ENCODE measurements around the gene UBE2E2.

Gene UBE2E2

GRCh38 chr3:23390446-23390845, 187.3 kb downstream of the UBE2E2 start:
- H3K4me3 Mint-ChIP-seq = no peak overlapping the region
- no peaks in the 10 kb centered on the region for H3K27me3 Mint-ChIP-seq (ENCODE audit: low read depth)
- TF ChIP-seq CTCF (IDR thresholded peaks at IDR 0.05; ENCODE audit: unreplicated experiment in 3 of 3) = no peak
- H3K36me3 Mint-ChIP-seq (ENCODE audit: low read depth) = peaks cover 5% of the 10 kb centered on the region
- H3K27ac Mint-ChIP-seq = peak overlapping the region in 1 of 3 experiments; percentile 3
- H3K9me3 Mint-ChIP-seq = no peaks in the 10 kb centered on the region
- H3K4me1 Mint-ChIP-seq = peaks cover 25% of the 10 kb centered on the region

- Mint-ChIP-seq H3K9me3 (no peaks in the 10 kb centered on the region), H3K27me3 (ENCODE audit: low read depth) (no peaks in the 10 kb centered on the region), H3K27ac (no peak overlapping the region), H3K4me1 (peaks cover 20% of the 10 kb centered on the region), H3K4me3 (no peak overlapping the region), H3K36me3 (ENCODE audit: low read depth) (peaks cover 5% of the 10 kb centered on the region)
- TF ChIP-seq CTCF (IDR thresholded peaks at IDR 0.05; ENCODE audit: unreplicated experiment in 3 of 3) = no peak
These were observed 187.9 kb downstream of the UBE2E2 start for GRCh38 chr3:23390989-23391553.

GRCh38 chr3:23395115-23395514, 192.0 kb downstream of the UBE2E2 start:
- H3K27ac Mint-ChIP-seq = no peak overlapping the region
- no peak for TF ChIP-seq CTCF (IDR thresholded peaks at IDR 0.05; ENCODE audit: unreplicated experiment in 3 of 3)

GRCh38 chr3:23396746-23397145, 193.6 kb downstream of the UBE2E2 start:
- TF ChIP-seq CTCF (IDR thresholded peaks at IDR 0.05; ENCODE audit: unreplicated experiment in 3 of 3) = no peak
- peaks cover 9% of the 10 kb centered on the region for H3K4me1 Mint-ChIP-seq
- H3K27ac Mint-ChIP-seq = no peak overlapping the region
- no peaks in the 10 kb centered on the region for H3K9me3 Mint-ChIP-seq
- H3K4me3 Mint-ChIP-seq = no peak overlapping the region
- no peaks in the 10 kb centered on the region for H3K27me3 Mint-ChIP-seq (ENCODE audit: low read depth)
- no peaks in the 10 kb centered on the region for H3K36me3 Mint-ChIP-seq (ENCODE audit: low read depth)

More at GRCh38 chr3:23395115-23395514, 192.0 kb downstream of the UBE2E2 start:
- H3K4me1 Mint-ChIP-seq = peaks cover 6% of the 10 kb centered on the region
- peaks cover 5% of the 10 kb centered on the region for H3K36me3 Mint-ChIP-seq (ENCODE audit: low read depth)
- H3K4me3 Mint-ChIP-seq = no peak overlapping the region
- no peaks in the 10 kb centered on the region for H3K27me3 Mint-ChIP-seq (ENCODE audit: low read depth)
- H3K9me3 Mint-ChIP-seq = no peaks in the 10 kb centered on the region

GRCh38 chr3:23399221-23399620, 196.1 kb downstream of the UBE2E2 start:
- H3K4me3 Mint-ChIP-seq = no peak overlapping the region
- H3K27ac Mint-ChIP-seq = no peak overlapping the region
- H3K27me3 Mint-ChIP-seq (ENCODE audit: low read depth) = no peaks in the 10 kb centered on the region
- H3K9me3 Mint-ChIP-seq = no peaks in the 10 kb centered on the region
- no peak for TF ChIP-seq CTCF (IDR thresholded peaks at IDR 0.05; ENCODE audit: unreplicated experiment in 3 of 3)
- no peaks in the 10 kb centered on the region for H3K36me3 Mint-ChIP-seq (ENCODE audit: low read depth)
- H3K4me1 Mint-ChIP-seq = peaks cover 9% of the 10 kb centered on the region

- H3K27me3 Mint-ChIP-seq (ENCODE audit: low read depth) = no peaks in the 10 kb centered on the region
- H3K9me3 Mint-ChIP-seq = no peaks in the 10 kb centered on the region
These were observed 199.8 kb downstream of the UBE2E2 start for GRCh38 chr3:23402728-23403492.

More at GRCh38 chr3:23402728-23403492, 199.8 kb downstream of the UBE2E2 start:
- Mint-ChIP-seq H3K4me1 (peaks cover 30% of the 10 kb centered on the region), H3K4me3 (no peak overlapping the region), H3K36me3 (ENCODE audit: low read depth) (no peaks in the 10 kb centered on the region), H3K27ac (no peak overlapping the region)
- no peak for TF ChIP-seq CTCF (IDR thresholded peaks at IDR 0.05; ENCODE audit: unreplicated experiment in 3 of 3)
